G401 (cell line): ENCODE results near the gene GPS1. TPM values are rescaled to one million over a fixed set of nuclear protein-coding genes. Genes with fewer than 3 reads are reported as not detected.

Experiments used
- DNase-seq: peaks from one replicate; pipeline ENCODE4 v3.0.0-alpha.2; 2015; ENCODE audit warnings: low spot score
- in situ Hi-C: cut with HindIII; loops from 2 replicates; pipeline ENCODE4 v1.10.0; 2016; ENCODE audit warnings: low sequenced_read_pairs, mixed read lengths
- total RNA-seq: library from RNA; depleted of rRNA; stranded (reverse); fragments of >200 nt; shearing (Covaris generic); gene quantifications from 2 replicates; pipeline ENCODE4 v1.2.3, GENCODE V29; 2014; rRNA removed

GPS1 gene
- total RNA-seq, 1 experiment from 2014 or later: 153 TPM

DNA sequence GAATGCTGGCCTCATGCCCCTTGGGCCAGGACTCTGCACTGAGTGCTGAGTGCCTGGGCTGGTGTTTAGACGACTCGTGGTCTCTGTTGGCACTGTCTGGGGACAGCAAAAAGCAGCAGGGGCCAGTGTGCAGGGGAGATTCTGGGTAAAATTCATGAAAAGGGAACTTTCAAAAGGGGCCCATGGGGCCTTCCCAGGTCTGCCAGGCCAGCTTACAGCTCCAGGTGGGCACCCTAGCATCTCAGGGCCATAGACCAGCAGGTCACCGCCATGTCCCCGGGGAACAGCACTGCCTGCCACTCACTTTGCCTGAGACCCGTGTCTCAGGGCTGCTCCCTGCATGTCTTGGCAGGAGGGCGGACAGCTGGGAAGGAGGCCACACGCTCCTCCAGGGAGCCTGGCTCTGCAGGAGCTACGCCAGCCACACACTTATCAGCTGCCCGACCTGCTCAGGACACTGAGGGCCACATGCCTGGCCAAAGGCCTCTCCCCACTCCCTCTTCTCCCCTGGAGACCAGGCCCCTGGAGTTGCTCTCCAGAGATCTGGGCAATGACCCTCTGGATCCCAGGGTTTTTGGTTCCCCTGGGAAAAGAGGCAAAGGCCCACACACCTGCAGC is 55.1 kb downstream of the GPS1 start:
- in situ Hi-C loops: no loop called here
- no peak for DNase-seq

Other genes starting within 250 kb of the GPS1 start
- 0.61 TPM in 1 of 2 replicates, not detected in the other for gene GCGR, start 247.7 kb upstream of the GPS1 start, total RNA-seq
- gene MCRIP1, start 218.6 kb upstream of the GPS1 start, total RNA-seq: 130 and 133 TPM in 2 replicates
- gene PPP1R27, start 216.8 kb upstream of the GPS1 start, total RNA-seq: 0.31 TPM in 1 of 2 replicates, not detected in the other
- 310 and 320 TPM in 2 replicates for gene P4HB, start 191.4 kb upstream of the GPS1 start, total RNA-seq
- 183 and 209 TPM in 2 replicates for gene ARHGDIA, start 180.6 kb upstream of the GPS1 start, total RNA-seq
- 379 and 407 TPM in 2 replicates for gene ALYREF, start 160.3 kb upstream of the GPS1 start, total RNA-seq
- 194 and 216 TPM in 2 replicates for gene ANAPC11, start 160.2 kb upstream of the GPS1 start, total RNA-seq
- 0.41 and 0.74 TPM in 2 replicates for gene NPB, start 149.7 kb upstream of the GPS1 start, total RNA-seq
- 41.8 and 60.0 TPM in 2 replicates for gene PCYT2, start 140.5 kb upstream of the GPS1 start, total RNA-seq
- 15.4 and 17.6 TPM in 2 replicates for gene SIRT7, start 133.7 kb upstream of the GPS1 start, total RNA-seq
- 14.5 and 15.6 TPM in 2 replicates for gene MAFG, start 124.2 kb upstream of the GPS1 start, total RNA-seq
- gene PYCR1, start 114.6 kb upstream of the GPS1 start, total RNA-seq: 112 and 119 TPM in 2 replicates
- gene MYADML2, start 104.7 kb upstream of the GPS1 start, total RNA-seq: not detected in 2 replicates
- 2.5 and 4.5 TPM in 2 replicates for gene NOTUM, start 90.7 kb upstream of the GPS1 start, total RNA-seq
- 37.6 and 42.0 TPM in 2 replicates for gene ASPSCR1, start 74.3 kb upstream of the GPS1 start, total RNA-seq
- 57.8 and 109 TPM in 2 replicates for gene CENPX, start 29.0 kb upstream of the GPS1 start, total RNA-seq
- 21.2 and 25.1 TPM in 2 replicates for gene LRRC45, start 28.6 kb upstream of the GPS1 start, total RNA-seq
- gene RAC3, start 20.2 kb upstream of the GPS1 start, total RNA-seq: 176 and 261 TPM in 2 replicates
- 131 and 135 TPM in 2 replicates for gene DCXR, start 14.2 kb upstream of the GPS1 start, total RNA-seq
- 41.2 and 41.5 TPM in 2 replicates for gene RFNG, start 87 bp upstream of the GPS1 start, total RNA-seq
- 140 and 144 TPM in 2 replicates for gene DUS1L, start 13.9 kb downstream of the GPS1 start, total RNA-seq
- 333 and 346 TPM in 2 replicates for gene FASN, start 46.3 kb downstream of the GPS1 start, total RNA-seq
- gene CCDC57, start 160.9 kb downstream of the GPS1 start, total RNA-seq: 16.6 and 22.1 TPM in 2 replicates
- gene SLC16A3, start 177.1 kb downstream of the GPS1 start, total RNA-seq: 280 and 292 TPM in 2 replicates
- gene CSNK1D, start 221.8 kb downstream of the GPS1 start, total RNA-seq: 83.1 and 87.7 TPM in 2 replicates